GM21515 (cell line): ENCODE results near the gene AP2B1.

Experiments used
- ATAC-seq: cut with Tn5 transposase; IDR thresholded peaks from one replicate; pipeline ENCODE4 v1.9.1; 2021; ENCODE audit not compliant: unreplicated experiment

AP2B1 gene

DNA sequence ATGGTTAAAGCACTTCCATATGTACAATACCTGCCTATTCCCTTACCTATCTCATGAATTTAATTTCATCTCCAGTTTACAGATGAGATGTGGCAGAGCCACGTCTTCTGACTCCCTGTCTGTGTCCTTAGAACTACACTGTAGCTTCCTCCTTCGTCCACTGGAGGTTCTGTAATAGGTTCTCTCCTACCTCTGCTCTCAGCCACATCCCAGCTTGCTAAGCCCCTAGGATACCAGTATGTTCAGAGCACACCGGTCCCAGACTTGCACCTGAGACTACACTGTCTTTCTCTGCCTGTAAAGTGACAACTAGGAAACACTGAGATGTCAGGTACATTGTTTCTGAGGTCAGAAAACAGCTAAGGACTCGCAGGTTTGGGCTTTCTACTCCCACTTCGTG lies 140.5 kb downstream of the AP2B1 start:
- no peak for ATAC-seq

DNA sequence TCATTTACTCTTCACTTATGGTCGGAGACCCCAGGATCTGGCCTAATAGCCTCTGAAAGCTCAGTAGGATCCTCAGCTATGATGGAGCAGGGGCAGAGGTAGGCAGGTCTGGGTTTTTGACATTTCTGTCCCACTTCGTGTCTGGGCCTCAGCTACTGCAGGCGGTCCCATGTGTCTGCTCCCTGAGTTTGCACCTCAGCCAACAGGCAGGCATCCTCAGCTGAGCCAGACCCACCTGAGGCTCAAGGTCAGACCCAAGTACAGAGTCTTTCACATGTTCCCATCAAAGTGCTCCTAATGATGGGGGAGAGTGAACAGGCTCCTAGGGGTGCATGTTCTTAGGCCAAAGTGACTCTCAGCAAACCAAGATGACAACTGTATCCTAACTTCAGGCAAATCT lies 141.4 kb downstream of the AP2B1 start:
- no peak for ATAC-seq

DNA sequence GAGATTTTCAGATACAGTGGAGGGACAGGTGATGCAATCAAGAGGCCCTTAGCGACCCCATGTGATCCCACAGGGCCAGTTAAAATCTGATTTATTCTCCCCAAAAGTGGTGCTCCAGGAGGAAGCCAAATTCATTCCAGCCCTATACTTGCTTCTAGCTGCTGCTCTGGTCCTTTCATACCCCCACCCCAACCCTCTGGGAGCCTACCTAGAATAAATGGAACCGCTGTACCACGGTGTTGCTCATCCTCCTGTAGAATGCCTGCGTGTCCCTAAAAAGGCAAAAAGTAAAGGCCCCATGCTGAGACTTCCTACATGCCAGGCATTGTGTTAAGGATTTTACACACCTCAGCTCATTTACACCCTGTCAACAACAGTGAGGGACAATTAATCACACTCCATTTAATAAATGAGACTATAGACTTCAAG lies 142.3 kb downstream of the AP2B1 start:
- no peak for ATAC-seq

DNA sequence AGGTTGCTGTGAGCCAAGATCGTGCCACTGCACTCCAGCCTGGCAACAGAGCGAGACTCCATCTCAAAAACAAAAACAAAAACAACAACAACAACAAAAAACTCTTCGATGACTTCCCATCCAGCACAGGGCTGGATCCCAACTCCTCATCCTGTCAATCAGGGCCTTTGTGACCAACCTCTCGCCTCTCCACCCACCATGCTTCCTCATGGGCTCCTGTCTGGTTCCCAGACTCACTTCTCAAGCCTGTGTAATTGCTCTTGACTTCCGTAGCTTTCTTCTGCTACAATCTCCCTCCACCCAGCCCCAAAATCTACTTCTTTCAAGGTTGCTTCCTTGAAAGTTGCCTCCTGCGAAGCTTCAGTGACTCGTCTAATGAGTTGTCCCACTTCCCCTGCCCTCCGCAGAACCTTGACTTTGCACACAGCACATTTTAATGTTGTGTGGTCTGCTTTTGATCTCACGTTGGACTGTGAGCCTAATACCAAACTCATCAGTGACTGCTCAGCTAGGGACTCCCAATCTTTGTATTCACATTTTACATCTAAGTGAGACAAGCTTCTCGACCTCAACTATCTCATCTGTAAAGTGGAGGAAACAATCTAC lies 143.4 kb downstream of the AP2B1 start:
- ATAC-seq, result no peak

DNA sequence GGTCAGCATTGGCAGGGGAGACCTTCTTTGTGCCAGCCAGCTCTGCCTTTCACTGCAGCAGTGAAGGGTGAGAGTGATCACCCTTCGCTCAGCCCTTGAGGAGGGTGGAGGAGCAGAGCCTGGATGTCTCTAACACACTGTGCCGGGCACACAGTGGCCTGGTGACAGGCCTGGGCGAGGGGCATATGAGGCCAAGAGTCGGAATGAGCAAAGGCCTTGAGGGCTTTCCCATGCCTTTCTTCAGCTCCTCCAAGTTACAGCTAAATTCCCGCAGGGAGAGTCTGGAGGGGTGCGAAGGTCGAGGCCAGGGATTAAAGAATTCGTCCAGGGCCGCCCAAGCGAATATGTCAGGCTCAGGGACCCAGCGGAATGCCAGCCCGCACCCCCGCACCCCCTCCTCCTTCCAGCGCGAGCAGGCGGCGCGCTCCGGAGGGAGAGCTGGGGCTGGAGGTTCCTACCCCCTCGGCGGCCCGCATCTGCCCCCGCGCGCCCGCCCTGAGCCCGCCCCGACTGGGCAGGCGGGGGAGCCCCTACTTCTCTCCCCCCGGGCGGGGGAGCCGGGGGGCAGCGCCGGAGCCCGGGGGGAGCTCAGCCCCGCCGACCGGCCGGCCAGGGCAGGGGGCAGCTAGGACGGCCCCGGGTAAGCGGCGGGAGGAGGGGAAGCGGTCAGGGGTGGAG lies 144.3 kb downstream of the AP2B1 start, which contains the start of gene RASL10B:
TSS of gene RASL10B (plus strand) at position 401 of the 678 bp plus-strand sequence. CDS start 3,546 bp downstream, outside the sequence.
- no peak for ATAC-seq

DNA sequence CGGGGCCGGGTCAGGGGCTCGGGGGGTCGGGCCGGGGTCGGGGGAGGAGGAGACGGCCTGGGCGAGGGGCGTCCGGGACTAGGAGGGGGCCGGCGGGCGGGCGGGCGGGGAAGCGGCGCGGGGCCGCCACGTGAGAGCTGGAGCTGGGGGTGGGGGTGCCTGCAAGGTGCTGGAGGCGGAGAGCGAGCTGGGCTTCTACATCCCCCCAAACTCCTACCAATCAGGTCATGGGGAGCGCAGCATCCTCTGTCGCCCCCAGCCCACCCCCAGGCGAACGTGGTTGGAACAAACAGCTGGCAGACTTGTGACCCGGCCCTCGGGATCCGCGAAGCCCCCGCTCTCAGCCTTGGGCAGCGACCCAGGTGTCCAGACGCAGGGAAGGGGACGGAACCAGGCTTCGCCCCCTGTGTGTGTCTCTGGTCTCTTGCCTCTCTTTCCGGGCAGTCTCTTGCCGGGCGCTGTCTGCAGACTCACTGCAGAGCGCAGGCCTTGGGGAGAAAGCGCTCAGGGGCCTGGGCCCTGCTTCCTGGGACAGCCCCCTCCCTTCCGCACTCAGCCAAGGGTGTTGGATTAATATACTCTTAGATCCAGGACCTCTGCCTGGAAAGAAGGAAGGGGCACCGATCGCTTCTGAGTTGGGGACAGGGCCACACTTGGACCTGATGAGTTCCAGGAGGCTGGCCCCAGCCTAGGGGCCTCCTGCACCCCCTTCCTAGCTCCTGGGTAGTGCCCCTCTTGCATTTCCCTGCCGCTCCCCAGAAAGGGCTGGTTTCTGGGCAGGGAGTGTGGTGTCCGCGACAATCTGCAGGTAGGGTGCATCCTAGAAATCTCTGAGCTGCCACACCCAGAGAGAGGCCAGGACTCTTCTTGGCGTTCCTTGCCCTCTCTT lies 145.0 kb downstream of the AP2B1 start:
- ATAC-seq, result no peak

DNA sequence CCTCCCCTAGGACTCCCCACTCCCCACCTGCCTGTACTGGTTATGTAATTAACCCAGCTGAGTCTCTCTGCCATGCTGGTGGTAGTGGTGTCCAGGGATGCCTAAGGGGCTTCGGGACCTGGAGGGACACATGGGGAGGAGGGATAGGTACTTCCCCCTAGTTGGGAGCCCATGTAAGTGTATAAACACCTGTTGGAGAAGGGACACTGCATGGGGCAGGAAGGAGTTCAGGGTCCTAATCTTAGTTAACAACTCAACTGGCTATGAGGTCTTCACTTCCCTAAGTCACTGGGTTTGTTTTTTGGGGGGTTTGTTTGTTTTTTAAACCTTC lies 145.6 kb downstream of the AP2B1 start:
- no peak for ATAC-seq

DNA sequence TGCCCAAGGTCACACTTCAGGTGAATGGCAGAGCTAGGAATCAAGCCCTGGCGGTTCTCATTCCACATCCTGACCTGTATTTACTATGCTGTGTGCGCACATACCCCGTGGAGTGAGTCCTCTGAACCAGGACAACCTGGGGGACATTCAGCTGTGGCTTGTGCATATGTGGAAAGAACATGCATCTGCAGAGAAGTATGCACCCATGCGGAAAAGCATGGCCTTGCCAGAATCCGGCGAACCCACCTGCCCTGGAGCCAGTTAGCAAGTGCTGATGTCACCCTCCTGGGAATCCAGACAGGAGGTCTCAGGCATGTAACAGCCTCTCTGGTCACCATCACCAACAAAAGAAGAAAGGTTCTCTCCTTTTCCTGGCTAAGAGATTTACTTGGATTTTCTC lies 146.2 kb downstream of the AP2B1 start:
- ATAC-seq, result no peak

DNA sequence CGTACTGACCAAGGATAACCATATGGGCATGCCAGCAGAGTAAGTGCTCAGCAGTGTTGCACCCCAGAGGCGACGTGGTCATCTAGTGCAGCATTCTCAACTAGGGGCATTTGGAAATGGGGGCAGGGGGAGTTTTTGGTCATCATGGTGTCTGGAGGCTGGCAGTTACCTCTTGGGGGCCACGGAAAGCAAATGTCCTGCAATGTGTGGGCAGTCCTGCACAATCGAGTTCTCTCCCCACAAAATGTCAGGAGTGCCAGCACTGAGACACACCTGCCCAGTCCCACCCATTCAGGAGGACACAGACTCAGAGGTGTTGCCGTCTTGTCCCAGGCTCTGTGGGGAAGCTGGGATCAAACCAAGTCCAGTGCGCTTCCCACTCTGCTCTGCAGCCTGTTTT lies 147.3 kb downstream of the AP2B1 start:
- ATAC-seq, result no peak

DNA sequence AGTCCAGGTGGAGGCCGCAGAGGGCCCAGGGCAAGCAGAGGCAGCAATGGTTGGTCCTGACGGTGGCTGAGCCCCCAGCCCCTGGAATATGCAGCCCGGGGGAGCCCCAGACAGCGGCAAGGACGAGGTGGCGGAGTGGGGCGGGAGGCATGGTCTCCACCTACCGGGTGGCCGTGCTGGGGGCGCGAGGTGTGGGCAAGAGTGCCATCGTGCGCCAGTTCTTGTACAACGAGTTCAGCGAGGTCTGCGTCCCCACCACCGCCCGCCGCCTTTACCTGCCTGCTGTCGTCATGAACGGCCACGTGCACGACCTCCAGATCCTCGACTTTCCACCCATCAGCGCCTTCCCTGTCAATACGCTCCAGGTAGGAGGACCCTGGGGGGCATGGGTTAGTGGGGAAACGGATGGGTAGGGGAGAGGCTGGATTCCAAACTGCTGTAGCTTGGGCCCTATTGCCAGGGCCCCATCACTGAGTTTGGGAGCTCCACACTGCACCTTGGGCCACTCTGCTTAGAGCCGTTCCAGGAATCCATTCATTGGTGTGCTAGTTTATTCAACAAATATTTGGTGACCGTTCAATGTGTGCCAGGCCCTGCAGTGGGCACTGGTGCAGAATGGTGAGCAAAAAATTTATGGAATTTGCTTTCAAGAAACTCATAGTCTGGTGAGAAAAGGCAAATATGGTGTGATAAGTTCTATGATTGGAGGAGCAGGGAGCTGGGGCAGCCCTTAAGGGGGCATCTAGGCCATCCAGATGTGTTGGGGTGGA lies 148.1 kb downstream of the AP2B1 start:
- ATAC-seq, result no peak

DNA sequence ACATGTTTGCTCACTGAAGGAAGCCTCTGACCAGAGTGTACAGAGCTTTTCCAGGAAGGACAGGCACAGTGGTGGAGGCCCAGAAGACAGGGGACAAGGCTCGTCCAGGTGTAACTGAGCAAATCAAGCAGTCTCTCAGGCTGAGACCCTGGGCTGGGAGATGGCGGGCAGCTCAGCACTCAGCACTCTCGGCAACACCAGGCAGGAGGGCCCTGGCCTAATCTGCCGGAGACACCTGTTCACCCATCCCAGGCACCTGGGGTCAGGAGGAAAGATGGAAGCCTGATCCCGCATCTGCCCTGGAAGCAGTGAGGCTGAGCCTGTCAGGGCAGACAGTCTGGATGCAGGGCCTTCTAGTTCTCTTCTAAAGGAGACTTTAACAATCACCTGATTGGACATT lies 149.1 kb downstream of the AP2B1 start:
- no peak for ATAC-seq

DNA sequence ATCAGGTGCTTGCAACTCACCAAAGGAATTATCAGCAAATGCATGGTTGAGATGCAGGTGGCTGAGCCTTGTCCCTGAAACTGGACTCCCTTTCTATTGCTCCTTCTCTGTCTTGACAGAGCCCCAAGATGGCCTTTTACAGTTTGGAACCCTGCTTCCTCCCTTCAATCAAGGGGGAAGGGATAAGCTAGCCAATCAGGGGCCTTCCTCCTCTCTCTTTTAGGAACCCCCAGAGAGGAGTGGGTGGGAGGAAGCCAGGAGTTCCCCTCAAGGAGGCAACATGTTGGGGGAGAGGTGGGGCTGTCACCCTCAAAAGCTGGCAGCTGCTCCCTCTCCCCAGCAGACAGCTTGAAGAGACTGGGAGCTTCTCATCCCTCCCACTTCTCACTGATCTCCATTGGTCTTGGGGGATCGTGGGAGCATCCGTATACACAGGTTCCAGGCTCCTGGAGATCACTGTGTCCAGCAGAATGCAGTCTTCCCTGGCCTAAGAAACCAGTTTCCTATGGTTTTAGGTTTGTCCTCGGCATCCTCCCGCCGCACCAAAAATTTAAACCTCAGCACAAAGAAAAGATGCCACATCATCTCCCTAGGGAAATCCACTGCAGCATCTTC lies 151.5 kb downstream of the AP2B1 start:
- ATAC-seq, result no peak

DNA sequence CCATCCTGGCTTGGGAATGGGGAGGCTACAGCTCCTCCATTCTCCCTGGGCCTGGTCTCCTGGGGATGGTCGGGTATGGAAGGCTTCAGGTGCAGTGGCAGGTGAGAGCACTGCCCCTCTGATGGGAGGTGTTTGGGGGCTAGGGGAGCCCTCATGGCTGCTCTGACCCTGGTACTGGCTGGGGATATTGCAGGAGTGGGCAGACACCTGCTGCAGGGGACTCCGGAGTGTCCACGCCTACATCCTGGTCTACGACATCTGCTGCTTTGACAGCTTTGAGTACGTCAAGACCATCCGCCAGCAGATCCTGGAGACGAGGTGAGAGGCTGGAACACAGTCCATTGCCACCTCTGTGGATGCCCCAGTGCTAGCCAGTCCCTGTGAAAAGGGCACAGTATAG lies 153.1 kb downstream of the AP2B1 start:
- no peak for ATAC-seq

DNA sequence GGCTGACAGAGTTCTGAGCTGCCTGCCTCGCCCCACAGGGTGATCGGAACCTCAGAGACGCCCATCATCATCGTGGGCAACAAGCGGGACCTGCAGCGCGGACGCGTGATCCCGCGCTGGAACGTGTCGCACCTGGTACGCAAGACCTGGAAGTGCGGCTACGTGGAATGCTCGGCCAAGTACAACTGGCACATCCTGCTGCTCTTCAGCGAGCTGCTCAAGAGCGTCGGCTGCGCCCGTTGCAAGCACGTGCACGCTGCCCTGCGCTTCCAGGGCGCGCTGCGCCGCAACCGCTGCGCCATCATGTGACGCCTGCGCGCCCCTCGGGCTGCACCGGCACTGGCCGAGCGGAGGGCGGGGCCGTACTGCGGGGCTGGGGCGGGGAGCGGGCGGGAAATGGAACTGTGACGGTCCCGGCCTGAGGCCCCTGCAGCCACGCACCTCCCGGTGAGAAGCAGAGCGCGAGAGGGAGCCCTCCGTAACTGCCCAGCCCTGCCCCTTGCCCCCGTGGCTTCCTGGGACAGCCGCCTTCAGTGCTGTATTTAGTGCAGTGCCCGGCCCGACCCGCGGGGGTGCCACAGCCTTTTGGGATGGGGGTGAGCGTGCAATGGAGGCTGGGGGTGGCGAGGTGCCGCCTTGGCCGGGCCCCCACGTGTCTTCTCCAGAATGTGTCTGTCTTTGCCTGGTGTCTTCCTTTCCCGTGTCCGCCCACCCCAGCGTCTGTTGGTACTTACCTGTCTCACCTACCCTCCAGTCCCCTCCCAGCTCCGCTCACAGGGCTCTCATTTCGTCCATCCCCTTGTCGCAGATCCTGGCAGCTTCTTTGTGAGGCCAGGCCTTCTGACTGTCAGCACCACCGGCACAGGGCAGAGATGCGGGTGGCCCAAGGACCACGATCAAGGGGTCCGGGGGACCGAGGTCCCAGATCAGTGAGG lies 154.1 kb downstream of the AP2B1 start:
- ATAC-seq, result no peak

DNA sequence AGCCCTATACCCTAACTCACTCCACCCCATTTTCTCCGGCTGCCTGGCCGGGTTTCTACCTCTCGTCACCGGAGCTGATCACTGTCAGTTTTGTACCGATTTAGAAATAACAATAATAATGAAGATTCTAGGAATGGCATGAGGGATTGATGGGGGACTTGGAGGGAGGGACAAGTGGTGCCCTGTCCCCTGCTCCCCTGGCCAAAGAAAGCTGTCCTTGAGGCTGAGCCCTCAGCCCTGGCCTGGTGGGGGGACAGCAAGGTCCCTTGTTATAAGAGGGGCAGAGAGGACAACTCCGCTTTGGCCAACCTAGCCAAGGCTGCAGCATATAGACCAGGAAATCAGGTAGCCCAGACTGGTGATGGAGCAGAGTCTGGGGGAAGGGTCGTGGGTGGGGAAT lies 155.4 kb downstream of the AP2B1 start:
- no peak for ATAC-seq

DNA sequence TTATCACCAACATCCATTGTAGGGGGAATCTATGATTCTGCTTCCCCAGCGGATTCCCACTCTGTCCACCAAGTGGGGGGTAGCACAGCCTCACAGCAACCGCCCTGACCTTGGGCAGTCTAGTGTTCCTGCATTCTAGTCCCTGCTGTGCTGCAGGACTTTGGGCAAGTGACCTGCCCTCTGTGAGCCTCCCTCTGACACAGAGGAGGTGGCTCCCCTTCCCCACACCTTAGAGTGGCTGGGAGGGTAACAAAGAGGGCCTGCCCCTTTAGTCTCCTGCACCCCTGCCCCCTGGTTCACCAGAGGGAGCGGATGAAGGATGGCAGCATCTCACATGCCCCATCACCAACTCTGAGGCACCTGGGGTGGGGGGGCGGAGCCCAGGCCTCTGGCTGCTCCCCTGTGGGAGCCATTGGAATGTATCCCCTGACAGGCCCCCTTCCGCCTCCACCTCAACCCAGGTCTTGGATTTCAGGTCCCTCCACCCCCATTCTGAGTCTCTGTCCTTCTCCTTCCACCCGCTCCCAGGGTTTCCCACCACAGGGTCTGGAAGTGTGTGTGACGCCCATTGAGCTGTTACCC lies 155.9 kb downstream of the AP2B1 start:
- ATAC-seq, result no peak

DNA sequence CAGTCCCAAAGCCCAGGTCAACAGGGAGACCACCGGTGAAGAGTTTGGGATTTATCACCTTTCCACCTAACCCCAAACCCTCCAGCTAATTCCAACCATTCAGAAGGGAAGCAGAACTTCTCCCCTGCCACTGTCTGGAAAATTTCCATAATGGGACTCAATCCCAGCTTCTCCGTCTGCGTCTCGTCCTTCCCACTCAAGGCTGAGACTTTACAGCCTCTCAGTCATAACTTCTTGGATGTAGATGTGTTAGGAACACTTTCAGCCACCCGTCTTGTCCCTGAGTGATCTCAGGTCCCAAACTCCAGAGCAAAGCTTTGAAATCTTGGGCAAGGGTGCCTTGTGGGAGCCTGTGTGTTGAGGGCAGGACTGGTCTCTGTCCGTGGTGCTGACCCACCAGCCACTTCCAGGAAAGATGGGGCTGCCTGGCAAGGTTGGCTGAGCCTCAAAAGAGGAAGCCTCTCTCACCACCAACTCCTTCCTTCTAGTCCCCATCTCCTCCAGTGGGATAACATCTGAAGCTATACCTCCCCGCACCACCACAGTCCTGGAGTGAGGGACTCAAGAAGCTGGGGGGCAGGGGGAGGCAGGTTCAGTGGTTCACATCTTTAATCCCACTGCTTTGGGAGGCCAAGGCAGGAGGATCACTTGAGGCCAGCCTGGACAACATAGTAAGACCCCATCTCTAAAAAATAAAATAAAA lies 156.7 kb downstream of the AP2B1 start:
- ATAC-seq, result no peak

DNA sequence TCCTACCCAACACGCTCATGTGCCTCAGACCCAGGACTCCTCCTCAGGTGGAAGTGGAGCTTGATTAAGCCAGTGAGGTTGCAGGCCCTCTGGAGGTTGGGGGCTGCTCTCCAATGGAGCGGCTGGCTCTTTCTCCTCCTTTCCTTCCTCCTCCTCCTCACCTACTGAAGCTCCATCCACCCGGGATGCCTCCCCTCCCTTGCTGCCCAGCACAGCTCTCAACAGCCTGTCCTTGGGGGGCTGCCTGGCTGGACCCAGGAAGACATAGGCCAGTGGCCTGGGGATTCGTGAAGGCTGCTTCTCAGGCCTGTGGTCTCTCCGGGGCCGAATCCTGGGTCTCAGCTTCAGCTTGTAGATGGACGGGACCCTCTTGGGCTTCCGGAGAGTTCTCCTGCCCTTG lies 157.7 kb downstream of the AP2B1 start:
- ATAC-seq, result no peak

DNA sequence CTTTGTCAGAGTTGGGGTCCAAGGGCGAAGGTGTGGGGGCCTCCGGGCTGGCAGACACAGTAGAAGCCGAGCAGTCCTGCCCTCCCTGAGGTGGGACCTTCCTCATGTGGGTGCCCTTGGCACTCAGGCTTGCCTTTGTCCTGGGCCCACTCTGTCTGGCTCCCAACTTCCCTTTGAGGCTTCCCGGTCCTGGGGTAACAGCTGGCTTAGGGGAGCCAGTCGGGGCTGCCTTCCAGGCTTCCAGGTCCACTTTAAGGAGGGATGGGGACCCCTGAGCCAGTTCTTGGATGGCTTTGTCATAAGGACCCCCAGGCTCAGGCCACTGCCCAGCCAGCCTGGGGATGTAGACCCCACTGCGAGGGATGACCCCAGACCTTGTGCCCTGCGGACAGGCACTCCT lies 158.1 kb downstream of the AP2B1 start:
- ATAC-seq, result no peak
